ENCODE measurements around the gene GAB2.

- TF ChIP-seq, protein P1, sequence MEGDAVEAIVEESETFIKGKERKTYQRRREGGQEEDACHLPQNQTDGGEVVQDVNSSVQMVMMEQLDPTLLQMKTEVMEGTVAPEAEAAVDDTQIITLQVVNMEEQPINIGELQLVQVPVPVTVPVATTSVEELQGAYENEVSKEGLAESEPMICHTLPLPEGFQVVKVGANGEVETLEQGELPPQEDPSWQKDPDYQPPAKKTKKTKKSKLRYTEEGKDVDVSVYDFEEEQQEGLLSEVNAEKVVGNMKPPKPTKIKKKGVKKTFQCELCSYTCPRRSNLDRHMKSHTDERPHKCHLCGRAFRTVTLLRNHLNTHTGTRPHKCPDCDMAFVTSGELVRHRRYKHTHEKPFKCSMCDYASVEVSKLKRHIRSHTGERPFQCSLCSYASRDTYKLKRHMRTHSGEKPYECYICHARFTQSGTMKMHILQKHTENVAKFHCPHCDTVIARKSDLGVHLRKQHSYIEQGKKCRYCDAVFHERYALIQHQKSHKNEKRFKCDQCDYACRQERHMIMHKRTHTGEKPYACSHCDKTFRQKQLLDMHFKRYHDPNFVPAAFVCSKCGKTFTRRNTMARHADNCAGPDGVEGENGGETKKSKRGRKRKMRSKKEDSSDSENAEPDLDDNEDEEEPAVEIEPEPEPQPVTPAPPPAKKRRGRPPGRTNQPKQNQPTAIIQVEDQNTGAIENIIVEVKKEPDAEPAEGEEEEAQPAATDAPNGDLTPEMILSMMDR (IDR thresholded peaks at IDR 0.05) = no peak
- no peak for TF ChIP-seq POLR2A (IDR thresholded peaks at IDR 0.05)
These were observed 9.0 kb downstream of the GAB2 start for GRCh38 chr11:78408619-78409018.

Data from thyroid gland (tissue), 4 donors.